HG02610 (cell line): ENCODE results near the gene KCNN3.

Source experiments
- ATAC-seq: cut with Tn5 transposase; IDR thresholded peaks from one replicate; pipeline ENCODE4 v1.9.1; 2021; ENCODE audit warnings: mild to moderate bottlenecking, moderate library complexity; ENCODE audit not compliant: unreplicated experiment

Gene KCNN3

GRCh38 chr1:154821083-154821482 lies 49.0 kb downstream of the KCNN3 start:
- no peak for ATAC-seq

GRCh38 chr1:154820646-154821045 lies 49.4 kb downstream of the KCNN3 start:
- no peak for ATAC-seq

DNA sequence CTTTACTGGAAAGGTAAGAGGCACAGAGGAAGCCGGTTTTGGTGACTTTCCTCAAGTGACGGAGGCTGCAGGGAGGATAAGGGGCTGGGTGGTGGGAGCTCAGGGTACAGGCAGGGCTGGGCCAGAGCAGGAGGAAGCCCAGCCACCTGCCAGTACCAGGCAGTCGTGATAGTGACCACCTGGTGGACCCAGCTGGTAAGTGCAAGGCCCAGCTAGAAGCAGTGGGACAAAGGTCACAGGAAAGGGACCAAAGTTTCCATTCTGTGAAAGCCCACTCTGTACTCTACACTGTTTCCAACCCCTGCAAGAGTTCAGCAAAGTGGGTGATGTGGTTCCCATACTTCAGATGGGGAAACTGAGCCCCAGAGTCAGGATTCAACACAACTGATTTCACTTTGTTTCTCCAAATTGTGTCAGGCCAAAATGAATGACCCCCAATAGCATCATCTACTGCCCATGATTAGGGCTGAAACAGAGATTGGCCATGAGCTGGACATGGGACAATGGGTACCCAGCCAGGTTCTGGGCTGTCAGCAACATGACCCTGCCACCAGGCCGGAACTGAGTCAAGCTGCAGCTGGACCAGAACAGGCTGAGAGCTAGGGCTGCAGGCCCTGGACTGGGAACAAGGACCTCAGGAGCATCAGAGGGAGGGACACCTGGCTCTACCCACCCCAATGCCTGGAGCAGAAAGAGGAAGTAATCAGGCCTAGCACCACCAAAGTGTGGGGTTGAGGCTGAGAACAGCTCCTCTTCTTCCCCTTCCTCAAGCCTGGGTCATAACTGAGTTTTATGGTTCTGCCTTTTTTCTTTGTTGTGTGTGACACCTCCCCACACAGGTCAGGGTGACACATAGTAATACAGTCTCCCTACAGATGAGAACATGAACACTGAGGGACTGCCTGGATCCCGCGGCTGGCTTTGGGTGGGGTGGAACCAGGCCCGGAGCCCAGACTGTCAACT lies 50.2 kb downstream of the KCNN3 start:
- ATAC-seq = peak; percentile 57

DNA sequence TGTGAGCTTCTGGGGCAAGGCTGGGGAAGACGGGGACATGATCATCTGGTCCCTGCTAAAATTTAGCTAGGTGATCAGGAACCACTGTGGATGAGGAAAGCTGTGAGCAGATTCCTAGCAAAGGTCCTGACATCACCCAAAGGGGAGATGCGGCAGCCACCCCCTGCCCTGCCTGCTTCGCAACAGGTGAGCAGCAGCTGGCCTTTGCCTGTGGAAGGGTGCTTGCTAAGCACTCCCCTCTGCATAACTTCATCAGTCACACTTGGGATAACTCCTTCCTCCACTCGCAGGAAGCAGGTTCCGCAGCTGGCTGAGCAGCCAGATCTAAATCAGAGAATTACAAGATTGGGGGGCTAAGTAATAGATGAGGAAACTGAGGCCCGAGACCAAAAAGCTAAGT lies 51.2 kb downstream of the KCNN3 start:
- ATAC-seq = no peak

- ATAC-seq = no peak
Measured at GRCh38 chr1:154816937-154817336, 53.1 kb downstream of the KCNN3 start.

GRCh38 chr1:154816369-154816768 lies 53.7 kb downstream of the KCNN3 start:
- no peak for ATAC-seq

- no peak for ATAC-seq
Measured at GRCh38 chr1:154813846-154814505, 56.1 kb downstream of the KCNN3 start.

DNA sequence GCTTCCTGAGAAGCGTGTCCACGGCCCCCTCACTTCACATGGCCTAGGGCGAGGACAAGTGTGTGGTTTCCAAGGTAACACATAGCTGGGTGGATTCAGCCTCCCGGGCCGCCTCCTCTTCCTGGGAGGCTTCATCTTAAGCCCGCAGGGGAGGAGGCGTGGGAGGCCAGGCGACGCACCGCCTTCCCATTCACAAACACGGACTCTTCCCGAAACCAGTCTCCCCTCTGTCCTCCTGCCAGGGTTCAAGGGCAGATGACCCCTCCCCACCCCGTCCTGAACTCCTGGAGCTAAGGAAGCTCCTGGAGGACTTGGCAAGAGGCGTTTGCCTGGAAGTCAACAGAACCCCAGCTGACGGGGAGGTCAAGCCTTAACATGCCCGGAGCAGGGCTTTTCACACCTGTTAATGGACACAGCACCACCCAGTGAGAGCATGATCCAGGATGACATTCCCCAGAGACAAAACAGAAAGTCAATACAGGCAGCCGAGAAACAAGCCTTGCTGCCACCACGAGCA lies 56.7 kb downstream of the KCNN3 start:
- ATAC-seq = no peak

GRCh38 chr1:154812877-154813276 lies 57.2 kb downstream of the KCNN3 start:
- ATAC-seq = no peak

GRCh38 chr1:154810571-154810970 lies 59.5 kb downstream of the KCNN3 start:
- ATAC-seq = no peak

DNA sequence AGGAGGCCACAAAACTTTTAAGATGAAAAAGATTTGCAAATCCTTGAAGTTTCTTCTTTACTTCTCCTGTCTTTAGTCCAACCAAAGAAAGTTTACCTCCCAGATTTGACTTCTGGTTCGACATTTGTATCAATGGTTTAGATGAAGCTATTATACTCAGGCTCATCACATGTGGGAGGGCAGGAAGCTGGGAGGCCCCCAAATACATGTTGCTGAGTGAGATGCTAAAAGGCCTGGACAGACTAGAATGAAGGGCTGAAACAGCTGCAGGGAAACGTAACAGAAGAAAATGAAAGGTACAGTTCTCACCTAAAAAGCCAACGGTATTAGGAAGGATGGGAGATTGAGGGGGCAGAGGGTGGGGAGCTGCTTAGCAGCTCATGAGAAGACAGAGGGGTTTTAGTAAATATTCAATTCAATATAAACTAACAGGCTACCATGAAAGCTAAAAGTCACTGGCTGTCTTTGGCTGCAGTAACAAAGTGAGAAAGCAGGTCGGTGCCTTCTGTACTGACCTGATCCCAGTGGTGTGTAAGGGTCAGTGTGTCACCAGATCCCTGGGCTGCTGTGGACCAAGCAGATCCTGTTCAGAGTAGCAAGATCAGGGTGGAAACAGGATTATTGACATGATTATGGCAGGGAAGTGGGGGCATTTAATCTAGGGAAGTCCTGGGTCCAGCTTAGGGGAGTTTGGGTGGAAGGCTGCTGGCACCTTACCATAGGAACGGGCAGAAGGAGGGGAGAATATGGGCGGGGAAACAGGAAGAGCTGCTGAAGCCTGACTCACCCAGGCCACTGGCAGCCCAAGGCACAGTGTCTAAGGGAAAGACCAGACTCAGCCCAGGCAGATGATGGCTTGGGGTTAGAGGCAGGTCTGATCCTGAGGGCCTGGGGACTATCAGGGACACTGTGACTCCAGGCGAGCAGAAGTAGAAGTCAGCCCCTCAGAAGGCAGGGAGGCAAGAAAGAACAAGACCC lies 60.4 kb downstream of the KCNN3 start:
- ATAC-seq = no peak

GRCh38 chr1:154808909-154809262 lies 61.2 kb downstream of the KCNN3 start:
- ATAC-seq = no peak

GRCh38 chr1:154808261-154808908 lies 61.7 kb downstream of the KCNN3 start:
- no peak for ATAC-seq

GRCh38 chr1:154807048-154807591 lies 63.0 kb downstream of the KCNN3 start:
- peak; percentile 71 for ATAC-seq

DNA sequence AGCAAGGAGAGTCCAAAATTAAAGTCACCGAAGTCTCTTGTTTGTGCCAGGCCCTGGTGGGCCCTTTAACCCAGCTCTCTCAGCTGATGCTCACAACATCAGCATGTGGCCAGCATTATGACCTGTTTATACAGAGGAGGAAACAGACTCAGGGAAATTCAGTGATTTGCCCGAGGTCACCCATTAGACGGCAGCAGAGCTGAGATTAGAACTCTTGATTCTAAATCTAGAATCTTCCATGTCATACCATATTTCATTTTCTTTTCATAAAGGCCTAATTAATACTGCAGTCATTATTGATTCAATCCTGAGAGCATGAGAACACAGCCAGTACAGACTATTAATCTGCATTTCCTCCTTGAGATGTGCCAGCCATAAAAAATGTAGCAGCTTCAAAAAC lies 63.7 kb downstream of the KCNN3 start:
- no peak for ATAC-seq

DNA sequence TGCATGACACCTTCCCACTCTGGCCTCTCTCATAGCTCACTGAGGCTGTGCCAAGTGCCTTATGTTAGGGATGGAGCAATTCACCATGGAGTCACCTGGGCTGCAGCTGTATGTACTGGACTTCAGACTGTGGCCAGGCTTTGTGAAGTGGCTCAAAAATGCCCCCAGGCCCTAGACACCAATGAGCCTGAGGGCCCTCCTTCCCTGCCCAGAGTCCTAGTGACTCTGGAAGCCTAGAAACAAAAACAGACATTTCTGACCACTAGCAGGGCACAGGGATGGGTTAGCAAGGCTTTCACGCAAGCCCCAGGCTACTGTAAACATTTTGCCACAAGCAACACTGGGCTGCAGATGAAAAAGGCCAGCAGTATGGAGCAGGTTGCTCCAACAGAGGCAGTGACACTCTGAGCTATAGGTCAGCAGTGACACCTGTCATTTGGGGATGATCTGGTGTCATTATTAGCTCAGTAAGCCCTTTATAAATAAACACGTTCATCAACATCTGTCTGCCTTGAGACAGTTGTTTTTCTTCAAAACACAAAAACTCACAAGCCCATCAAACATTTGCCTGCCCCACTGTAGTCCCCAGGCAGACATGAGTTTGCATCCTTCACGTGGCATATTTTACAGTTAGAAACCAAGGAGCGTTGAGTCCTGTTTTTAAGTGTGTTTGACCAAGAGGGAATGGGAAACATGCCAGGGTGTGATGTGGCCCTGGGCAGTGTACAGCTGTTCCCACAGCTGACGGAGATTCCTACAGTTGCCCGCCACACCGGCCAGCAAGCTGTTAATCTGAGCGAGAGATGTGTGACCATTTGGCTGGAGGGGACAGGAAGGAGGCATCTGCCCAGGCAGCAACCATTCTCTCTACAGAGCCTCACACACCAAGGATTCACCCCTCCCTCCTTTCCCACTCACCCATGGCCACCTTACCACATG lies 66.8 kb downstream of the KCNN3 start:
- ATAC-seq = no peak

GRCh38 chr1:154802336-154802969 lies 67.6 kb downstream of the KCNN3 start:
- ATAC-seq = no peak

- ATAC-seq = no peak
Measured at GRCh38 chr1:154801234-154802011, 68.7 kb downstream of the KCNN3 start.
